ENCODE data around the gene N4BP2L1.

DNA sequence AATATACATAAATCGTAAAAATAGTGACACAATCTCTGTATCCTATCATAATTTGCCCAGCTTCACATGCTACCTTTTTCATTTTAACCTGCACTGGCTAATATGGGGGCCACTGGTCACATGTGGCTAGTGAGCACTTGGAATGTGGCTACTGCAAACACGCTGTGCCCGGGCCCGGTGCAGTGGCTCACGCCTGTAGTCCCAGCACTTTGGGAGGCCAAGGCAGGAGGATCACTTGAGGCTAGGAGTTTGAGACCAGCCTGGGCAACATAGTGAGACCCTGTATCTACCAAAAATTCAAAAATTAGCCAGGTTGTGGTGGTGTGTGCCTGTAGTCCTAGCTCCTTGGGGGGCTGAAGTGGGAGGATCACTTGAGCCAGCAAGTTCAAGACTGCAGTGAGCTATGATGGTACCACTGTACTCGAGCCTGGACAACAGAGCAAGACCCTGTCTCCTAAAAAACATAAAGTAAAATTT lies 1.5 kb upstream of the N4BP2L1 start:
- TF ChIP-seq EZH2 (IDR thresholded peaks at IDR 0.05; ENCODE audit: insufficient read depth, poor library complexity, severe bottlenecking): no peak
- TF ChIP-seq EZH2phosphoT487 (IDR thresholded peaks at IDR 0.05; ENCODE audit: insufficient read depth, low read depth): no peak

Data from GM23248 (cell line).